ENCODE data around the gene BPIFA3. TPM values are rescaled to one million over a fixed set of nuclear protein-coding genes. Genes with fewer than 3 reads are reported as not detected.

The BPIFA3 gene
- total RNA-seq, 3 donors from 2014 or later: not detected

GRCh38 chr20:33202451-33202850, 14.7 kb upstream of the BPIFA3 start:
- DNase-seq (no peak), ATAC-seq (no peak)
- TF ChIP-seq CTCF (IDR thresholded peaks at IDR 0.05): no peak
- intact Hi-C loops (cut with DNase I, micrococcal nuclease): no loop called here
- Histone ChIP-seq H3K9me3 (no peaks in the 10 kb centered on the region), H3K4me1 (ENCODE audit: low read depth) (no peaks in the 10 kb centered on the region), H3K4me3 (no peak overlapping the region), H3K36me3 (ENCODE audit: low read depth) (no peaks in the 10 kb centered on the region)

GRCh38 chr20:33203444-33203843, 13.7 kb upstream of the BPIFA3 start:
- DNase-seq (no peak), ATAC-seq (no peak)
- Histone ChIP-seq H3K36me3 (ENCODE audit: low read depth) (no peaks in the 10 kb centered on the region), H3K4me1 (ENCODE audit: low read depth) (no peaks in the 10 kb centered on the region), H3K9me3 (no peaks in the 10 kb centered on the region), H3K4me3 (no peak overlapping the region)
- intact Hi-C loops (cut with DNase I, micrococcal nuclease): no loop called here
- TF ChIP-seq CTCF (IDR thresholded peaks at IDR 0.05): no peak

- peak in 2 of 3 donors; percentile 66 to 83 for DNase-seq
- ATAC-seq: peak; percentile 69
- H3K9me3 ChIP-seq: no peaks in the 10 kb centered on the region
- no peaks in the 10 kb centered on the region for H3K4me1 ChIP-seq (ENCODE audit: low read depth)
- intact Hi-C loops (cut with DNase I, micrococcal nuclease): no loop called here
- no peaks in the 10 kb centered on the region for H3K36me3 ChIP-seq (ENCODE audit: low read depth)
- no peak overlapping the region for H3K4me3 ChIP-seq
- TF ChIP-seq CTCF (IDR thresholded peaks at IDR 0.05): no peak
These were observed 7.4 kb upstream of the BPIFA3 start for GRCh38 chr20:33209789-33210188.

- Histone ChIP-seq H3K36me3 (ENCODE audit: low read depth) (no peaks in the 10 kb centered on the region), H3K9me3 (no peaks in the 10 kb centered on the region), H3K4me1 (ENCODE audit: low read depth) (no peaks in the 10 kb centered on the region), H3K4me3 (no peak overlapping the region)
- TF ChIP-seq CTCF (IDR thresholded peaks at IDR 0.05): no peak
- intact Hi-C loops (cut with DNase I, micrococcal nuclease): no loop called here
- DNase-seq (no peak), ATAC-seq (no peak)
These were observed 6.8 kb upstream of the BPIFA3 start for GRCh38 chr20:33210371-33210770.

GRCh38 chr20:33211817-33212424, 5.2 kb upstream of the BPIFA3 start:
- H3K4me1 ChIP-seq (ENCODE audit: low read depth): no peaks in the 10 kb centered on the region
- DNase-seq: peak in 1 of 3 donors; percentile 61
- H3K4me3 ChIP-seq: no peak overlapping the region
- TF ChIP-seq CTCF (IDR thresholded peaks at IDR 0.05): no peak
- no peaks in the 10 kb centered on the region for H3K9me3 ChIP-seq
- peak; percentile 51 for ATAC-seq
- H3K36me3 ChIP-seq (ENCODE audit: low read depth): no peaks in the 10 kb centered on the region
- intact Hi-C loops (cut with DNase I, micrococcal nuclease): no loop called here

- ATAC-seq (no peak), DNase-seq (no peak)
- Histone ChIP-seq H3K4me3 (no peak overlapping the region), H3K4me1 (ENCODE audit: low read depth) (no peaks in the 10 kb centered on the region), H3K9me3 (no peaks in the 10 kb centered on the region), H3K36me3 (ENCODE audit: low read depth) (no peaks in the 10 kb centered on the region)
- no peak for TF ChIP-seq CTCF (IDR thresholded peaks at IDR 0.05)
- intact Hi-C loops (cut with DNase I, micrococcal nuclease): no loop called here
These were observed 7.2 kb downstream of the BPIFA3 start for GRCh38 chr20:33224399-33224798.
